ENCODE results near the gene DNTTIP2. TPM values are rescaled to one million over a fixed set of nuclear protein-coding genes. Genes with fewer than 3 reads are reported as not detected.

DNTTIP2 gene
- total RNA-seq, 1 experiment from 2014 or later = 101 TPM

DNA sequence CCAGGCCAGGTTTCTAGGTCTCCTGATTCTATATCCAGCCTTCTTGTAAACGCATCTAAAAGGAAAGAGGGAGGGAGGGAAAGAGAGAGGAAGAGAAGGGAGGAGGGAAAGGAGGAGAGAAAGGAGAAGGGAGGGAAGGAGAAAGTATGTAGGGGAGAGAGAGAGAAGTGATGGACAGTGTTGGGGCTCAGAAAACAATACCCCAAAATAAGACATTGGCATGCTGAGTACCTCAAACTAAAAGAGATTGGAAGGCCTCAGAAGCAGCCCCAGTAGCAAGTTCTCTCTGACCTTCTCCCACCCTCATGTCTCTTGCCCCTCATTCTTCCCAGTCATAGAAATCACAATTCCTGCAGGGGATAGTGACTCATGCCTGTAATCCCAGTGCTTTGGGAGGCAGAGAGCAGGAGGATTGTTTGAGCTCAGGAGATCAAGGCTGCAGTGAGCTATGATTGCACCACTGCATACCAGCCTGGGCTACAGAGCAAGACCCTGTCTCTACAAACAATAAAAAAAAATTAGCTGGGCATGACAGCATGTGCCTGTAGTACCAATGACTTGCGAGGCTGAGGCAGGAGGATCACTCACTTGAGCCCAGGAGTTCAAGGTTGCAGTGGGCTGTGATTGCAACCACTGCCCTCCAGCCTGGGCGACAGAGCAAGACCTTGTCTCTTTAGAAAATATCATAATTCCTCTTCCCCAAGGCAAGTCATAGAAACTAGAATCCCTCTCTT is 51.2 kb downstream of the DNTTIP2 start:
- Histone ChIP-seq H4K5ac (ENCODE audit: insufficient read length, low read depth, low read length) (no peak overlapping the region), H3K79me2 (ENCODE audit: insufficient read depth, low read length) (no peaks in the 10 kb centered on the region), H3K4me2 (ENCODE audit: insufficient read depth, insufficient read length, low read length) (no peak overlapping the region), H3K9me3 (ENCODE audit: control insufficient read depth, low read depth, low read length) (no peaks in the 10 kb centered on the region), H3K27me3 (ENCODE audit: insufficient read depth, low read length) (no peaks in the 10 kb centered on the region), H2AFZ (ENCODE audit: low read length) (no peak overlapping the region), H4K91ac (ENCODE audit: insufficient read length, low read depth, low read length) (no peak overlapping the region), H3K23ac (ENCODE audit: insufficient read length, low read depth, low read length) (no peak overlapping the region), H3K18ac (ENCODE audit: insufficient read length, low read depth, low read length) (no peak overlapping the region), H3T11ph (ENCODE audit: low read length) (no peak overlapping the region), H3K4ac (ENCODE audit: low read depth, low read length) (no peak overlapping the region), H3K56ac (ENCODE audit: insufficient read length, low read depth, low read length) (no peak overlapping the region), H3K27ac (ENCODE audit: insufficient read length, low read depth, low read length) (no peak overlapping the region), H2BK15ac (ENCODE audit: low read depth, low read length) (no peak overlapping the region), H3K9ac (ENCODE audit: extremely low read depth, insufficient read length, low read length) (no peak overlapping the region), H3K23me2 (ENCODE audit: insufficient read length, low read depth, low read length, poor library complexity, severe bottlenecking) (no peaks in the 10 kb centered on the region), H2BK20ac (ENCODE audit: low read depth, low read length, poor library complexity, severe bottlenecking) (no peak overlapping the region), H2BK5ac (ENCODE audit: insufficient read length, low read length) (no peak overlapping the region), H4K20me1 (ENCODE audit: control insufficient read depth, insufficient read depth, insufficient read length) (no peaks in the 10 kb centered on the region), H4K8ac (replicated peaks; ENCODE audit: insufficient read length, low read depth, low read length) (no peak overlapping the region), H3K4me1 (ENCODE audit: insufficient read depth, low read length) (peaks cover 6% of the 10 kb centered on the region), H2AK5ac (ENCODE audit: insufficient read length, low read length) (no peak overlapping the region), H3K14ac (ENCODE audit: insufficient read depth, low read length) (no peak overlapping the region), H2BK12ac (ENCODE audit: insufficient read length, low read depth, low read length) (no peak overlapping the region), H2BK120ac (ENCODE audit: low read depth, low read length, poor library complexity, severe bottlenecking) (no peak overlapping the region), H3K79me1 (ENCODE audit: insufficient read depth, low read depth, low read length, poor library complexity, severe bottlenecking) (no peaks in the 10 kb centered on the region)
- WGBS (ENCODE audit: extremely low coverage, insufficient read length, low lambda C conversion rate) = no CpG with 5 or more reads among the region's 3 CpGs
- Mint-ChIP-seq H3K36me3 (ENCODE audit: insufficient read depth in 1 of 3, low read depth in 3 of 3) (peaks cover 31 to 35% (median 33%) of the 10 kb centered on the region in 3 experiments), H3K4me3 (no peak overlapping the region), H3K9me3 (peaks cover 27 to 31% of the 10 kb centered on the region in 2 experiments), H3K4me1 (peaks cover 33 to 51% of the 10 kb centered on the region in 2 experiments), H3K27me3 (ENCODE audit: low read depth) (peaks cover 3% of the 10 kb centered on the region), H3K27ac (peak overlapping the region in 1 of 3 experiments; percentile 45; a peak in 3 of 7 replicates)
- TF ChIP-seq CTCF (conservative IDR thresholded peaks at IDR 0.05) = no peak
- DNase-seq = no peak

All from H9 (cell line).